Measurements from ENCODE around the gene TTLL5.

Gene TTLL5

DNA sequence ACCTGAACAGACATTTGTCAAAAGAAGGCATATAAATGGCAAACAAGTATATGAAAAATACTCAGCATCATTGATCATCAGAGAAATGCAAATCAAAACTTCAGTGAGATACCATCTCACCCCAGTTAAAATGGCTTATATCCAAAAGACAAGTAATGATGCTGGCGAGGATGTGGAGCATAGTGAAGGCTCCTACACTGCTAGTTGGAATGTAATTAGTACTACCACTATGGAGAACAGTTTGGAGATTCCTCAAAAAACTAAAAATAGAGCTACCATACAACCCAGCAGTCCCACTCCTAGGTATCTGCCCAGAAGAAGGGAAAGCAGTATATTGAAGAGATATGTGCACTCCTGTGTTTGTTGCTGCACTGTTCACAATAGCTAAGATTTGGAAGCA lies 174.7 kb downstream of the TTLL5 start:
- WGBS, result no CpG with 5 or more reads among the region's 1 CpG

DNA sequence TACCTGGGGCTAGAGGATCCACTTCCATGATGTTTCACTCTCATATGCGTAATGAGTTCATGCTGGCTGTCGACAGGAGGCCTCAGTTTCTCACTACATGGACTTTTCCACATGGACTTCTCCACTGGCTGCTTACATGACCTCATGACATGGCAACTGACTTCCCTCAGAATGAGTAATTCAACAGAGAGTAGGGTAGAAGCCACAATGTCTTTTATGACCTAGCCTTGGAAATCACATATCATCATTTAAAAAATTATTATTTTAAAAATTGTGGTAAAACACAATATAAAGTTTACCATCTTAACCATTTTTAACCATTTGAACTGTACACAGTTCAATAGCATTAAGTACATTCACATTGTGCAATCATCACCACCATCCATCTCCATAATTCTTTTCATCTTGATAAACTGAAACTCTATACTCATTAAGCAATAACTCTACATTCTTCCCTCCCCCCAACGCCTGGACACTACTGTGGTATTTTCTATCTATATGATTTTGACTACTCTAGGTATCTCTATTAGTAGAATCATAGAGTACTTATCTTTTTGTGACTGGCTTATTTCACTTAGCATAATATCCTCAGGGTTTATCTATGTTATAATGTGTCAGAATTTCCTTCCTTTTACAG lies 176.2 kb downstream of the TTLL5 start:
- H3K27me3 ChIP-seq (ENCODE audit: control insufficient read depth in 1 of 2, insufficient read depth in 1 of 2, low read length in 2 of 2), result no peaks in the 10 kb centered on the region
- no peak overlapping the region for H3K14ac ChIP-seq (ENCODE audit: low read length in 2 of 2)
- peaks cover 9% of the 10 kb centered on the region in 2 experiments for H3K36me3 ChIP-seq (ENCODE audit: control insufficient read depth in 1 of 2, insufficient read depth in 2 of 2, low read depth in 1 of 2, low read length in 2 of 2)
- H3K79me1 ChIP-seq (replicated peaks; ENCODE audit: low read length, poor library complexity, severe bottlenecking), result peaks cover 6% of the 10 kb centered on the region
- peaks cover 4% of the 10 kb centered on the region for H3K4me1 ChIP-seq (ENCODE audit: control insufficient read depth, insufficient read depth, low read depth, low read length)
- no peak overlapping the region for H3K18ac ChIP-seq (ENCODE audit: low read depth in 1 of 2, low read length in 2 of 2)
- peak overlapping the region; percentile 60 for H4K8ac ChIP-seq (ENCODE audit: low read length)
- no peak overlapping the region for H2BK12ac ChIP-seq (ENCODE audit: low read length in 2 of 2)
- WGBS, result 92% methylated on average over 2 of the region's 3 CpGs
- no peak overlapping the region for H2BK5ac ChIP-seq (ENCODE audit: low read depth, low read length, poor library complexity, severe bottlenecking)
- H3K23ac ChIP-seq (ENCODE audit: low read length in 2 of 2), result no peak overlapping the region
- no peak overlapping the region for H3K9ac ChIP-seq (ENCODE audit: low read length)
- no peak overlapping the region for H3K4me2 ChIP-seq (ENCODE audit: low read length, poor library complexity, severe bottlenecking)
- no peak overlapping the region for H2AFZ ChIP-seq (ENCODE audit: low read depth, low read length)
- peak overlapping the region; percentile 6 for H2AK5ac ChIP-seq (ENCODE audit: low read length, severe bottlenecking)
- no peak overlapping the region for H2BK15ac ChIP-seq (ENCODE audit: low read depth, poor library complexity, severe bottlenecking)
- peak; percentile 17 for DNase-seq
- H3K4me3 ChIP-seq (ENCODE audit: insufficient read depth in 1 of 2, low read depth in 1 of 2, low read length in 2 of 2), result no peak overlapping the region
- H3K27ac ChIP-seq (ENCODE audit: low read length, poor library complexity, severe bottlenecking), result no peak overlapping the region
- H2BK120ac ChIP-seq (ENCODE audit: low read depth, low read length), result no peak overlapping the region
- no peaks in the 10 kb centered on the region for H3K9me3 ChIP-seq (ENCODE audit: control insufficient read depth, low read length)
- no peak overlapping the region for H4K91ac ChIP-seq (ENCODE audit: low read length)
- H3K4ac ChIP-seq (ENCODE audit: low read depth in 1 of 2, low read length in 2 of 2), result no peak overlapping the region

More for the DNA sequence above, 174.7 kb downstream of the TTLL5 start:
- no peaks in the 10 kb centered on the region for H3K9me3 ChIP-seq (ENCODE audit: control insufficient read depth, low read length)
- no peak overlapping the region for H3K4me3 ChIP-seq (ENCODE audit: insufficient read depth in 1 of 2, low read depth in 1 of 2, low read length in 2 of 2)
- DNase-seq, result no peak
- no peak overlapping the region for H3K23ac ChIP-seq (ENCODE audit: low read length in 2 of 2)
- no peak overlapping the region for H2BK120ac ChIP-seq (ENCODE audit: low read depth, low read length)
- H3K9ac ChIP-seq (ENCODE audit: low read length), result no peak overlapping the region
- H3K14ac ChIP-seq (ENCODE audit: low read length in 2 of 2), result no peak overlapping the region
- H2BK5ac ChIP-seq (ENCODE audit: low read depth, low read length, poor library complexity, severe bottlenecking), result no peak overlapping the region
- peaks cover 9% of the 10 kb centered on the region in 2 experiments for H3K36me3 ChIP-seq (ENCODE audit: control insufficient read depth in 1 of 2, insufficient read depth in 2 of 2, low read depth in 1 of 2, low read length in 2 of 2)
- H3K4me1 ChIP-seq (ENCODE audit: control insufficient read depth, insufficient read depth, low read depth, low read length), result peaks cover 7% of the 10 kb centered on the region
- H3K18ac ChIP-seq (ENCODE audit: low read depth in 1 of 2, low read length in 2 of 2), result no peak overlapping the region
- no peak overlapping the region for H4K8ac ChIP-seq (ENCODE audit: low read length)
- H2AFZ ChIP-seq (ENCODE audit: low read depth, low read length), result no peak overlapping the region
- H3K4ac ChIP-seq (ENCODE audit: low read depth in 1 of 2, low read length in 2 of 2), result no peak overlapping the region
- no peak overlapping the region for H2BK15ac ChIP-seq (ENCODE audit: low read depth, poor library complexity, severe bottlenecking)
- no peak overlapping the region for H4K91ac ChIP-seq (ENCODE audit: low read length)
- H2BK12ac ChIP-seq (ENCODE audit: low read length in 2 of 2), result no peak overlapping the region
- H2AK5ac ChIP-seq (ENCODE audit: low read length, severe bottlenecking), result no peak overlapping the region
- no peak overlapping the region for H3K4me2 ChIP-seq (ENCODE audit: low read length, poor library complexity, severe bottlenecking)
- H3K27ac ChIP-seq (ENCODE audit: low read length, poor library complexity, severe bottlenecking), result no peak overlapping the region
- H3K27me3 ChIP-seq (ENCODE audit: control insufficient read depth in 1 of 2, insufficient read depth in 1 of 2, low read length in 2 of 2), result no peaks in the 10 kb centered on the region
- H3K79me1 ChIP-seq (replicated peaks; ENCODE audit: low read length, poor library complexity, severe bottlenecking), result peaks cover 4% of the 10 kb centered on the region

DNA sequence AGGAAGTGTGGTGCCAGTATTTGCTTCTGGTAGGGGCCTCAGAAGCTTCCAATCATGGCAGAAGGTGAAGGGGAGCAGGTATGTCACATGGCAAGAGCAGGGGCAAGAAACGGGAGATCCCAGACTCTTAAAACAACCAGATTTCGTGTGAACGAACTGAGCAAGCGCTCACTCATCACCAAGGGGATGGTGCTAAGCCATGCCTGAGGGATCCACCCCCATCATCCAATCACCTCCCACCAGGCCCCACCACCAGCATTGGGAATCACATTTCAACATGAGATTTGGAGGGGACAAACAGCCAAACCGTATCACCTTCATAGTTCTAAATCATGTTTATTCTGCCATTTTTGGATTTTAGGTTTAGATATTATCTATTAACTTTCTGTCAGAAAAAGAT lies 179.9 kb downstream of the TTLL5 start:
- Histone ChIP-seq H2AFZ (ENCODE audit: low read depth, low read length) (no peak overlapping the region), H3K36me3 (ENCODE audit: control insufficient read depth in 1 of 2, insufficient read depth in 2 of 2, low read depth in 1 of 2, low read length in 2 of 2) (peaks cover 7 to 9% of the 10 kb centered on the region in 2 experiments), H2BK15ac (ENCODE audit: low read depth, poor library complexity, severe bottlenecking) (no peak overlapping the region), H4K8ac (ENCODE audit: low read length) (no peak overlapping the region), H2BK12ac (ENCODE audit: low read length in 2 of 2) (no peak overlapping the region), H2BK120ac (ENCODE audit: low read depth, low read length) (no peak overlapping the region), H3K14ac (ENCODE audit: low read length in 2 of 2) (no peak overlapping the region), H3K27ac (ENCODE audit: low read length, poor library complexity, severe bottlenecking) (no peak overlapping the region), H3K79me1 (replicated peaks; ENCODE audit: low read length, poor library complexity, severe bottlenecking) (peaks cover 6% of the 10 kb centered on the region), H2BK5ac (ENCODE audit: low read depth, low read length, poor library complexity, severe bottlenecking) (no peak overlapping the region), H3K18ac (ENCODE audit: low read depth in 1 of 2, low read length in 2 of 2) (no peak overlapping the region), H4K91ac (ENCODE audit: low read length) (no peak overlapping the region), H3K23ac (ENCODE audit: low read length in 2 of 2) (no peak overlapping the region), H3K4me1 (ENCODE audit: control insufficient read depth, insufficient read depth, low read depth, low read length) (peaks cover 2% of the 10 kb centered on the region), H2AK5ac (ENCODE audit: low read length, severe bottlenecking) (peak overlapping the region; percentile 62), H3K27me3 (ENCODE audit: control insufficient read depth in 1 of 2, insufficient read depth in 1 of 2, low read length in 2 of 2) (no peaks in the 10 kb centered on the region), H3K4me2 (ENCODE audit: low read length, poor library complexity, severe bottlenecking) (no peak overlapping the region), H3K4ac (ENCODE audit: low read depth in 1 of 2, low read length in 2 of 2) (no peak overlapping the region), H3K9ac (ENCODE audit: low read length) (no peak overlapping the region), H3K9me3 (ENCODE audit: control insufficient read depth, low read length) (no peaks in the 10 kb centered on the region), H3K4me3 (ENCODE audit: insufficient read depth in 1 of 2, low read depth in 1 of 2, low read length in 2 of 2) (no peak overlapping the region)
- WGBS, result 93% methylated on average over 4 of the region's 5 CpGs
- no peak for DNase-seq

DNA sequence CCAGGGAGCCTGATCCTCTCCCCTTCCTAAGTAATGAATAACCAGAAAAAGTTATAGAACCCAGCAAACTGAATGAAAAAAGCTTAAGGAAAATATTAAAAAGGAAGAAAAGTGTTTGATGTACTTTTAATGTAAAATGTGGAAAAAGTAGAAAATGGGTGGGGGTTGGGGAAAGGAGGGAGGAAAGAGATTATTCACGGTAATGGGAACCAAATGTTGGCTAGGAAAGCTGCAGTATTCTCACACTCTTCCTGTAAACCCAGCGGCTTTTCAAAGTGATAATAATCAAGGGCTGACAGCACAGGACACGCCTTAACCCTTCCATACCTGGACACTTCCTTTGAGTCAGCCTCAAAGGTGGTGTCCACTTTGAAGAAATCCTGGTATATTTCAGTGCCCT lies 181.5 kb downstream of the TTLL5 start:
- no peak overlapping the region for H2BK120ac ChIP-seq (ENCODE audit: low read depth, low read length)
- no peak overlapping the region for H3K4ac ChIP-seq (ENCODE audit: low read depth in 1 of 2, low read length in 2 of 2)
- peak overlapping the region in 1 of 2 experiments; percentile 30 for H3K18ac ChIP-seq (ENCODE audit: low read depth in 1 of 2, low read length in 2 of 2)
- no peak overlapping the region for H3K14ac ChIP-seq (ENCODE audit: low read length in 2 of 2)
- H4K91ac ChIP-seq (ENCODE audit: low read length), result no peak overlapping the region
- H3K36me3 ChIP-seq (ENCODE audit: control insufficient read depth in 1 of 2, insufficient read depth in 2 of 2, low read depth in 1 of 2, low read length in 2 of 2), result peaks cover 7 to 9% of the 10 kb centered on the region in 2 experiments
- H2BK15ac ChIP-seq (ENCODE audit: low read depth, poor library complexity, severe bottlenecking), result no peak overlapping the region
- no peak overlapping the region for H2BK5ac ChIP-seq (ENCODE audit: low read depth, low read length, poor library complexity, severe bottlenecking)
- H3K23ac ChIP-seq (ENCODE audit: low read length in 2 of 2), result no peak overlapping the region
- no peak overlapping the region for H2AFZ ChIP-seq (ENCODE audit: low read depth, low read length)
- peak overlapping the region in 1 of 2 experiments; percentile 6 for H3K4me3 ChIP-seq (ENCODE audit: insufficient read depth in 1 of 2, low read depth in 1 of 2, low read length in 2 of 2)
- no peaks in the 10 kb centered on the region for H3K9me3 ChIP-seq (ENCODE audit: control insufficient read depth, low read length)
- H4K8ac ChIP-seq (ENCODE audit: low read length), result no peak overlapping the region
- 67% methylated on average over 3 of the region's 3 CpGs for WGBS
- H3K79me1 ChIP-seq (replicated peaks; ENCODE audit: low read length, poor library complexity, severe bottlenecking), result peaks cover 6% of the 10 kb centered on the region
- no peak overlapping the region for H2BK12ac ChIP-seq (ENCODE audit: low read length in 2 of 2)
- no peaks in the 10 kb centered on the region for H3K27me3 ChIP-seq (ENCODE audit: control insufficient read depth in 1 of 2, insufficient read depth in 1 of 2, low read length in 2 of 2)
- peak overlapping the region; percentile 58 for H2AK5ac ChIP-seq (ENCODE audit: low read length, severe bottlenecking)
- no peak overlapping the region for H3K27ac ChIP-seq (ENCODE audit: low read length, poor library complexity, severe bottlenecking)
- H3K9ac ChIP-seq (ENCODE audit: low read length), result peak overlapping the region; percentile 17
- H3K4me2 ChIP-seq (ENCODE audit: low read length, poor library complexity, severe bottlenecking), result no peak overlapping the region
- H3K4me1 ChIP-seq (ENCODE audit: control insufficient read depth, insufficient read depth, low read depth, low read length), result no peaks in the 10 kb centered on the region
- DNase-seq, result no peak
